Epithelial cell of esophagus (primary cell): ENCODE measurements around the gene GRM7.

Experiments
- DNase-seq: peaks from one replicate; pipeline ENCODE4 v3.0.0; 2010; ENCODE audit warnings: low read depth
- H3K4me3 ChIP-seq: 2 replicates; pipeline ENCODE4 v1.5.1; 2011; ENCODE audit warnings: mild to moderate bottlenecking, low read length, control low read depth
- TF ChIP-seq, protein P1 (sequence below): IDR thresholded peaks from 2 replicates; pipeline ENCODE4 v1.5.1; 2011; ENCODE audit warnings: low read depth, mild to moderate bottlenecking, low read length, control low read depth, inconsistent platforms; ENCODE audit not compliant: insufficient read depth; ENCODE audit errors: missing control alignments

GRM7 gene

DNA sequence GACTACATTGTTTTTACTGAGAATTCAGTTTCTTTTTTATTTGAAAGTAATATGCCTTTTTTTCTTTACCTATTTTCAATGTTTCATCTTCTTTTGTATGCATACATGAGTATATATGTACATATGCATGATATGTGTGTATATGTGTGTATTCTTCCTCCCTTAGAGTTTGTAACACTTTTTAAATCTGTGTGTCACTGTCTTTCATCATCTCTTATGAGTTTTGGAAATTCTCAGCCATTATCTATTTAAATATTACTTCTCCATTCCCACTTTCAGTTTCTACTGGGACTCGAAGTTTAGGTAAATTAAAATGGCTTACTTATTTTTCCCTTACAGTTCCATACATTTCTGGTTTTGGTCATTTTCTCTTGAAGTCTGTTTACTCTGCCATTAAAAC is 754.1 kb downstream of the GRM7 start:
- DNase-seq = no peak
- TF ChIP-seq, protein P1, sequence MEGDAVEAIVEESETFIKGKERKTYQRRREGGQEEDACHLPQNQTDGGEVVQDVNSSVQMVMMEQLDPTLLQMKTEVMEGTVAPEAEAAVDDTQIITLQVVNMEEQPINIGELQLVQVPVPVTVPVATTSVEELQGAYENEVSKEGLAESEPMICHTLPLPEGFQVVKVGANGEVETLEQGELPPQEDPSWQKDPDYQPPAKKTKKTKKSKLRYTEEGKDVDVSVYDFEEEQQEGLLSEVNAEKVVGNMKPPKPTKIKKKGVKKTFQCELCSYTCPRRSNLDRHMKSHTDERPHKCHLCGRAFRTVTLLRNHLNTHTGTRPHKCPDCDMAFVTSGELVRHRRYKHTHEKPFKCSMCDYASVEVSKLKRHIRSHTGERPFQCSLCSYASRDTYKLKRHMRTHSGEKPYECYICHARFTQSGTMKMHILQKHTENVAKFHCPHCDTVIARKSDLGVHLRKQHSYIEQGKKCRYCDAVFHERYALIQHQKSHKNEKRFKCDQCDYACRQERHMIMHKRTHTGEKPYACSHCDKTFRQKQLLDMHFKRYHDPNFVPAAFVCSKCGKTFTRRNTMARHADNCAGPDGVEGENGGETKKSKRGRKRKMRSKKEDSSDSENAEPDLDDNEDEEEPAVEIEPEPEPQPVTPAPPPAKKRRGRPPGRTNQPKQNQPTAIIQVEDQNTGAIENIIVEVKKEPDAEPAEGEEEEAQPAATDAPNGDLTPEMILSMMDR = no peak
- H3K4me3 ChIP-seq = no peak overlapping the region

GRCh38 chr3:7618606-7619005 is 757.7 kb downstream of the GRM7 start:
- TF ChIP-seq, protein P1 = no peak
- DNase-seq = no peak
- no peak overlapping the region for H3K4me3 ChIP-seq

DNA sequence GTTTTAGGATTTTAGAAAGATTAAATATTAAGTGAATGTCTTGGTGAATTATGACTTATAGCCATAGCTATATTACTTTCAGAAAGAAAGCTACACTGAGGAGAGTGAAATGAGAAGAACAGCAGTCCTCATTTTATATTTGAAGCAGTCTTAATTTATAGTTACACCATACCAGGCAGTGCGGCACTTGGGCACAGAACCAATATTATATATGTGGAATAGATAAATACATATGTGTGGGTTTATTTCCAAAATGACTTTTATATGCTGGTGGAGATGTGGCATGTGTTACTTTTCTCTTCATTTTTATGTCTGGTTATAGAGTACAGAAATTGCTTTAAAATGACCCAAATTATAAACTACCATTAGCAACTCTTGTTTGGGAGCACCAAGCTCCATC is 759.5 kb downstream of the GRM7 start:
- TF ChIP-seq, protein P1 = no peak
- no peak for DNase-seq
- no peak overlapping the region for H3K4me3 ChIP-seq

- TF ChIP-seq, protein P1 = no peak
- no peak overlapping the region for H3K4me3 ChIP-seq
- DNase-seq = no peak
These were observed 760.2 kb downstream of the GRM7 start for GRCh38 chr3:7621046-7621630.

DNA sequence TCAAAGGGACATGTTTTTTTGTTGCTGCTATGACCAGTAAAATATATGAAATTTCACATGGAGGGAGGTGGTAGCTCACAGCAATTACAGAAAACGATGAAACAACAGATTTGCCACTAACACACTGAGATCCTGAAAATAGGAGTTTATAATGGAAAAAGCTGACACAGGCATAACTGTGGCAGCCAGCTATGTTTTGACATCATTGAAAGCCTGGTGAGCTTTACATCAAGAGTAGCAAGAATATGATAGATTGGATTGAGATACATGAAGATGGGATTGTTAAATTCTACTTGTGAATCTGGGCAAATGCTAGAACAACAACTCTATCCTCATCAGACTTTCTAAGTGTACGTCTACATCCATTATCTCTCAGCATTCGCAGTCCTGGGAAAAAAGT is 760.7 kb downstream of the GRM7 start:
- no peak overlapping the region for H3K4me3 ChIP-seq
- TF ChIP-seq, protein P1 = no peak
- no peak for DNase-seq

DNA sequence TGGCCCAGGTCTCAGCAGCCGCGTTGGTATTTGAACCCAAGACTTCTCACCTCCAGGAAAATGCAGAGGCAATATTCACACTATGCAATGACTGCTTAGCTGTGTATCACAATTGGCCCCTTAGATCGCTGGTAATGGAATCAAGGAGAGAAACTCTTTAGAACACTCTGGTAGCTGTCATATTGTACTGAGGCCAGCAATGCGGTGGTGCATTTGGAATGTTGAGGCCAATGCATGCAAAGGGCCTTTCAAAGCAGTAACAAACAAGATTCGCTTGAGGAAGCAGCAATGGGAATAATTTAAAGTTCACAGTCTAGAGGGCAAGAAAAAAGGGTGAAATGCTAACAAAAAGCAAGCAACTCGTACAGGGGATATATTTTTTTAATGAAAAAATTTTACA is 764.1 kb downstream of the GRM7 start:
- no peak overlapping the region for H3K4me3 ChIP-seq
- TF ChIP-seq, protein P1 = no peak
- no peak for DNase-seq

GRCh38 chr3:7630351-7630911 is 769.5 kb downstream of the GRM7 start:
- TF ChIP-seq, protein P1 = no peak
- no peak for DNase-seq
- H3K4me3 ChIP-seq = no peak overlapping the region
